Breast epithelium (tissue), 3 donors: ENCODE data around the gene SOCS7.

Experiments
- CTCF ChIP-seq, 3 donors: fragments of 450-650 bp; IDR thresholded peaks; one replicate each; pipeline ENCODE4 v1.5.1; 2016 to 2017; ENCODE audit warnings: antibody characterized with exemption in 3 of 3, mild to moderate bottlenecking in 3 of 3, moderate library complexity in 3 of 3
- POLR2A ChIP-seq: fragments of 450-650 bp; IDR thresholded peaks from one replicate; pipeline ENCODE4 v1.6.1; 2016; ENCODE audit warnings: antibody characterized with exemption, mild to moderate bottlenecking, moderate library complexity
- POLR2AphosphoS5 ChIP-seq, 3 donors: sonication (generic); formaldehyde crosslinking; IDR thresholded peaks; one replicate each; pipeline ENCODE4 v1.6.1; 2017; ENCODE audit warnings: antibody characterized with exemption in 3 of 3

- TF ChIP-seq CTCF (IDR thresholded peaks at IDR 0.05) = no peak
- no peak for TF ChIP-seq POLR2A
- no peak for TF ChIP-seq POLR2AphosphoS5 (IDR thresholded peaks at IDR 0.05)
These were observed 27.8 kb downstream of the SOCS7 start for GRCh38 chr17:38379448-38379847.
